Measurements from ENCODE around the gene GRIN3B.
"Not testable (repeated sequence)": the region's sequence is repeated elsewhere in the genome, so short reads cannot be mapped to it uniquely, and the experiment has no call there.

Gene GRIN3B

DNA sequence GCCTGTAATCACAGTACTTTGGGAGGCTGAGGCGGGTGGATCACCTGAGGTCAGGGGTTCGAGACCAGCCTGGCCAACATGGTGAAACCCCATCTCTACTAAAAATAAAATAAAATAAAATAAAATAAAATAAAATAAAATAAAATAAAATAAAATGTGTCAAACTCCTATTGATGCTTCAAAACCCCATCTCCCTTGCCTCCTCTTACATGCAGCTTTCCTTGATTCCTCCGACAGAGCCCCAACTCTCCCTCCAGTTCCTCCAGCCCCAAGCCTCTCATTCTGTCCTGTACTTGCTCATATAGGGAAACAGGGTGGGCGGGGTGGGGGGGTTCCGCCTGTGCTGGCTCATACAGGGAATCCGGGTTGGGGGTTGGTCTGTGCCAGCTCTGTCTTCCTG lies 24.9 kb downstream of the GRIN3B start:
- DNase-seq, result not testable (repeated sequence)

DNA sequence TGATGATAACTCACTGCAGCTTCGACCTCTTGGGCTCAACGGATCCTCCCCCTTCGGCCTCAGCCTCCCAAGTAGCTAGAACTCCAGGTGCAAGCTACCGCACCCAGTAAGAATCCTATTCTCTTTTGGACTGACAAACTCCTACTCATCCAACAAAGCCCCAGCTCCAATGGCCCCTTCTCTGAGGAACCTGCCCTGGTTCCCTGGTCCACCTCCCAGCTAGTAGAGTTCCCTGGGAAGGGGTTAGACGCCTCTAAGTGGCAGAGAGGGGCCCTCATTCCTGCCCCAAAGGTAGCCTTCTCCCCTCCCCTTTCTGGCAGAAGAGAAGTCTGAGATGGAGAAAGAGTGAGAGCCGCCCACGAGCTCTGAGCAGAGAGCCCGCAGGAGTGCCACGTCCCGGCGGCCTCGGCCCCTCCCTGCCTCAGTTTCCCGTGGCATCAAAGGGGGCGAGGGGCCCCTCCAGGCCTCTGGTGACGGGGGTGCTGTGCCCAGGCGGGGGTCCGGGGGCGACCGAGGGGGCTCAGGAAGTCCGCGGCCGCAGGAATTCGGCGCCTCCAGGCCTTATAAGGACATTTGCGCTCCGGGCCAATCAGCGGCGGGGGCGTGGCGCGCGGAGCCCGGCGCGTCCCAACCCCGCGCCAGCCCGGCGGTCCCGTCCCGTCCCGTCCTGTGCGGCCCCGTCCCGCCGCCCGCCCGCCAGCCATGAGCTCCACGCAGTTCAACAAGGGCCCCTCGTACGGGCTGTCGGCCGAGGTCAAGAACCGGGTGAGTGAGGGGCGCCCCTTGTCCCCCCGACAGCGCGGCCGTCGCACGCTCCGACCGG lies 26.0 kb downstream of the GRIN3B start, which contains the start of gene CNN2:
Gene CNN2 (plus strand): TSS at position 649 of the 823 bp plus-strand sequence. CDS start 54 bp downstream, at position 703.
- DNase-seq, result no peak

DNA sequence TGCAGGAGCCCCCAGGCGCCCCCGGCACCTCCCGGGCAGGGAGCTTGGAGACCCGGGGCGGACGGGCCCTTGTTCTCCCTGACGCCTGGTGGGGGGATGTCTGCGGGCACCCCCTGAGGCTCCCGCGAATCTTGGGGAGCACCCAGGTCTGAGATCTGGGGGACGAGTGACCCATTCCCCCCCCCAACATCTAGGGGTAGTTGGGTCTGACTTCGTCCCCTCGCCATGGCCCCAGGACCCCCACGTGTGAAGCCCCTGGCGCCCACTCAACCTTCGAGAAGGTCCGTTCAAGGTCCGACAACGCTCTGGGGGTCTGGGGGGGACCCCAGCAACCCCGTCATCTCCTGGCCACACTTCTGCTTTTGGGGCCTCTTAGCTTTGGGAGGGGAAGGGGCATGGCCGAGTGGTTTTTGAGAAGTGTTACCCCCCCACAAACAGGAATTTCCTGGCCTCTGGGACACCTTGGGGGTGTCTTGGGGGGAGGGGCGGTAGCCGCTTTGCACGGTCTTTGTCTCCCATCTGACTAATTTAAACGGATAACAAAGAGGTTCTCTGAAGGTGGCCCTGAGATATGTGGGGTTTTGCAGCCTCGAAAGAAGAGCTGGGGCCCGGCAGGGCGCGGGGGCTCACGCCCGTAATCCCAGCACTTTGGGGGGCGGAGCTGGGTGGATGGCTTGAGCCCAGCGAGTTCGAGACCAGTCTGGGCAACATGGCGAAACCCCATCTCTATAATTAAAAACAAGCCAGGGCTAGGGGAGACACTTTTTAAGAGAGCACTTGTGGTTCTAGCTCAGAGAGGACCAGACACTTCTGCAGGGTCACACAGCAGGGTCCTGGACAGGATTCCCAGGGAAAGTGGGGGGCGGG lies 26.8 kb downstream of the GRIN3B start:
- no peak for DNase-seq

DNA sequence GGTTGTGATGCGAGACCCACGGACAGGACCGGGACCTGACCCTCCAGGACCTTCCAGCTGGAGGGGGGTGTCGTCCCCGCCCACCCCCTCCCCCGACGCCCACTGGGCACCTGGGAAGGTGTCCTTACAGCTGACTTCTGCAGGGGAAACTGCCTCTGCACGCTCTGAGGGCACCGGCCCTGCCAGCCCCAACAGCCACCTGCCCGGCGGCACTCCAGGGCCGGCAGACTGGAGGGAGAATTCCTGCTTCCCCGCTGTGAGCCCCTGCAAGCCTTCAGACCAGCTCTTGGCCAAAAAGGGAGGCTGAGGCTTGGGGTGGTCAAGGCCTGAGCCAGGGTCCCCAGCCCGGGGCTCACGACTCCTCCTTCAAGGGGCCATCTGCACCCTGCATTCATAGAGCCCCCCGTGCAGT lies 27.4 kb downstream of the GRIN3B start:
- no peak for DNase-seq

DNA sequence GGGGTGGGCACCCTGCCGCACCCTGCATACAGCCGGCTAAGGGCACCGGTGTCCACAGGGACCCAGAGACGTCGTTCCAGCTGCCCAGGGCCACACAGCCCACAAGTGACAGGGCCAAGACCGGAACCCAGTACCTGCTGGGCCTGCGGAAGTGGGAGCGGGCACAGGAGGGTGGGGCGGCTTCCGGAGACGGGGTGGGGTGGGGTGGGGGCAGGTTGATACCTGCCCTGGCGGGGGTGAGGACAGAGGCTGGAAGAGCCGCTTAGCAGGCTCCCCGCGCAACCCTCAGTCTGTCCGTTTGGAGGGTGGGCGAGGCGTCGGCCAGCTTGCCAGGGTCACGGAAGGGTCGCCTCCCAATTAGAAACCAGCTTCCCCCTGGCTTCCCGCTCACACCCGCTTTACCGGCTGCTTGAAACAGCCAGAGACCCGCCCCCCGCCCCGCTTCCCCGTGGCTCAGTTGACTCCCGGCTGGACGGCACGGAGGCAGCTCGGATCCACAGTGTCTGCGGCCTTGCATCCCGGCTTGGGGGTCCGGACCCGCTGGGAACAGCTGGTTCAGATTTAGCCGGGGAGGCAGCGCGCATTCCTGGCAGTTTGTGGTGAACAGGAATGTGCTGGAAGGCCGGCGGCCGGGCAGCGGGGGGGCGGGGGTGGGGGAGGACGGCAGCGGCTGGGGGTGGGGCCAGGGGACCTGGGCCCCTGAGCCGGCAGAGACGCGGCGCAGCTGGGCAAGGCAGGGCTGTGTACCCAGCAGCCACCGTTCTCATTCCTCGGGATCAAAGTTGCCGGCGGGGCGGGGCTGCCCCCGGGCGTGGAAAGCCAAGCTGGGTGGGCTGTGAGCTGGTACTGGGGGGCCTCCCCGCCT lies 28.1 kb downstream of the GRIN3B start:
- peak; percentile 59 for DNase-seq

DNA sequence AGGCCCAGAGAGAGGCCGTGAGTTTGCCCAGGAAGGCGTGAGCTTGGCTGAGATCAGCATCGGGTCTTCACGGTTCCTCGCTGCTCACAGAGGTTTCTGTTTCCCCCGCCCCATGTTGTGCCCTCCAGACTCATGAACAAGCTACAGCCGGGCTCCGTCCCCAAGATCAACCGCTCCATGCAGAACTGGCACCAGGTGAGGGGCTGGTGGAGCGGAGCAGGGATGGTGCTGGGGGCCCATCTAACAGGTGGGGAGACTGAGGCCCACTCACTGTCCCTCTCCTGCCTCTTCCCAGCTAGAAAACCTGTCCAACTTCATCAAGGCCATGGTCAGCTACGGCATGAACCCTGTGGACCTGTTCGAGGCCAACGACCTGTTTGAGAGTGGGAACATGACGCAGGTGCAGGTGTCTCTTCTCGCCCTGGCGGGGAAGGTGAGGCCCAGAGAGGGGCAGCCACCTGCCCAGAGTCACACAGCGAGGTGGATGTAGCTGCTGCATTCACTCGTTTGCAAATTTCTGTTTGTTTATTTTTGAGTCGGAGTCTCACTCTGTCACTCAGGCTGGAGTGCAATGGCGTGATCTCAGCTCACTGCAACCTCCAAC lies 32.1 kb downstream of the GRIN3B start:
- DNase-seq, result no peak

DNA sequence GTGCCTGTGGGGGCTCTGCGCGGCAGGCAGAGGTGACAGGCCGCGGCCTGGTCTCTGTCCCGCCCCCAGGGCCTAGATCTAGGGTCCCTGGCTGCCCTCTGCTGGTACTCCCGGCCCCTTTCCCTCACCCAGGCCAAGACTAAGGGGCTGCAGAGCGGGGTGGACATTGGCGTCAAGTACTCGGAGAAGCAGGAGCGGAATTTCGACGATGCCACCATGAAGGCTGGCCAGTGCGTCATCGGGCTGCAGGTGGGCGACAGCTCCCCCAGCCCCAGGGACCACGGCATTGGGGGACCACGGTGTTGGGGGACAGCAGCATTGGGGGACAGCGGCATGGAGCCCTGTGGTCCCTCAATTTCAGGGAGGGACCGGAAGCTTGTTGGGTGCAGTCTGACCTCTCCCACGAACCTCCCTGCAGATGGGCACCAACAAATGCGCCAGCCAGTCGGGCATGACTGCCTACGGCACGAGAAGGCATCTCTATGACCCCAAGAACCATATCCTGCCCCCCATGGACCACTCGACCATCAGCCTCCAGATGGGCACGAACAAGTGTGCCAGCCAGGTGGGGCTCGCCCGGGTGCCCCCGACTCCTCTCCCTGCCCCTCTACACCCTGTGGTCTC lies 35.9 kb downstream of the GRIN3B start:
- DNase-seq, result no peak

DNA sequence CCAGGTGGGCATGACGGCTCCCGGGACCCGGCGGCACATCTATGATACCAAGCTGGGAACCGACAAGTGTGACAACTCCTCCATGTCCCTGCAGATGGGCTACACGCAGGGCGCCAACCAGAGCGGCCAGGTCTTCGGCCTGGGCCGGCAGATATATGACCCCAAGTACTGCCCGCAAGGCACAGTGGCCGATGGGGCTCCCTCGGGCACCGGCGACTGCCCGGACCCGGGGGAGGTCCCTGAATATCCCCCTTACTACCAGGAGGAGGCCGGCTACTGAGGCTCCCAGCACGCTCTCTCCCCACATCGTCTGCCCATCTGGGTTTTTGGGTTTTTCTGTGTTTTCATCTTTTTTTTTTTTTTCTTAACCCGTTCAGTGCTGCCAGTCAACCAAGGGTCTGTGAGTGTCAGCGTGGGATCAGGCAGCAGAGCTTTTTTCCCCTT lies 37.4 kb downstream of the GRIN3B start:
- no peak for DNase-seq

DNA sequence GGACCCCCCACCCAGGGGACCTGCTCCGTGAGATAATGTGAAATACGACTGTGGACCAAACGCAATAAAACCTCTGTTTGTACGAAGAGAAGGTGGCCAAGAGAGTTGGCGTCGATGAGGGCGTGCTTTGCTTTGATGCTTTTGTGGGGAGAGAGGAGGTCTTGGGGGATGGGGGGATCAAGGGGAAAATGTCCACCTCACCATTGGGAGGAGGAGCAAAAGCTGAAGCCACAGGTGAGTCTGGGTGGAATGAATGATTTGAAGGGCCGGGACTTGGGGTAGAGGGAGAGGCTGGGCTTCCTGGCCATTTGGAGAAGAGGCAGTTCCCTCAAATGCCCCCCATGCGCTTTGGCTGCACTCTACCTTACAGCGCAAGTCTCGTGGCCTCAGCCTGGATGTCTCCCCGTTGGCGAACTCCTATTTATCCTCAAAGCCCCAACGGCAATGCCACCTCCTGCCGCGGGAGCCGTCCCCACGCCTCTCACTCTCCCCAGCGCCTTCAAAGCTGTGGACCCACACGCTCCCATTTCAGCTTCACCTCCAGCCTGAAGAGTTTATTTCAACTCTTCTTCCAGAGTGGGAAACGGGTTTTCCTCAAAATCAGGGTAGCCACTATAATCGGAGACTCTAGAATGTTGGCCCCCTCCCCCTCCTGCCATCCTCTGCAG lies 38.9 kb downstream of the GRIN3B start:
- DNase-seq, result no peak

DNA sequence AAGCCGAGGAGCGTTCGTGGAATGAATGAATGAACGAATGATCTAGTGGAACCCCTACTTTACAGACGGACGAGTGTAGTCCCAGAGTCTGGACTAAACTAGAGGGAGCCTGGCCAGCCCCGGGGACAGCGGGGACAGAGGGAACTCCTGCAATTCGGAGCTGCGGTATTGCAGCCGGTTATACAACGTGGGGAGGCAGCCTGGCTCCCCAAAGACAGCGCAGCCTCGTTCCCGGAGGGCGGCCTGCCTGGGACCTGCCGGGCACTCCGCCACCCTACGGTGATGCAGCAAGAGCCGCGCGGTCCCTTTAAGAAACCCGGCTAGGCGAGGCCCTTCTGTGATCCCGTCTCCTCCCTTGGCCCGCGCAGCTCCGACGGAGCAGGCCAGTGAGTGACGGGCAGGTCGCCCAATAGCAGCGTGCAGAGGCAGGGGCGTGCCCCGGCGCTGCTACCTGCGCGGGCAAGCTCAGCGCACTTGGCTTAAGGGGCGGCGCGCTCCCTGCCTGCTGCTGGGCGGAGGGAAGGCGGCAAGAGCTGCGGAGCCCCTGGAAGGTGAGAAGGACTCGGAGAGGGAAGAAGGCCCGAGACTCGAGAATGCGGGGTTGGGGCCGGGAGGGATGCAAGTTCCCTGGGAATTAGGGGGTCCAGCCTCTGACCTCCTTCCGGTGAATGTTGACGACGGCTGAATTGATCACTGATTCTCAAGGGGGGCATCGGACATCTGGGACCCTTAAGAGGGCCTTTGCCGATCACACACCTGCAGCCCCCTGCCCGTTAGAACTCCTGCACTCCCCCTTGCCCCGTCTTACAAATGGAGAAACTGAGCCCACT lies 39.6 kb downstream of the GRIN3B start, which contains the start of gene ABCA7:
Gene ABCA7 (plus strand): TSS at position 462 of the 830 bp plus-strand sequence. CDS start 1,255 bp downstream, outside the sequence.
- DNase-seq, result peak; percentile 96

DNA sequence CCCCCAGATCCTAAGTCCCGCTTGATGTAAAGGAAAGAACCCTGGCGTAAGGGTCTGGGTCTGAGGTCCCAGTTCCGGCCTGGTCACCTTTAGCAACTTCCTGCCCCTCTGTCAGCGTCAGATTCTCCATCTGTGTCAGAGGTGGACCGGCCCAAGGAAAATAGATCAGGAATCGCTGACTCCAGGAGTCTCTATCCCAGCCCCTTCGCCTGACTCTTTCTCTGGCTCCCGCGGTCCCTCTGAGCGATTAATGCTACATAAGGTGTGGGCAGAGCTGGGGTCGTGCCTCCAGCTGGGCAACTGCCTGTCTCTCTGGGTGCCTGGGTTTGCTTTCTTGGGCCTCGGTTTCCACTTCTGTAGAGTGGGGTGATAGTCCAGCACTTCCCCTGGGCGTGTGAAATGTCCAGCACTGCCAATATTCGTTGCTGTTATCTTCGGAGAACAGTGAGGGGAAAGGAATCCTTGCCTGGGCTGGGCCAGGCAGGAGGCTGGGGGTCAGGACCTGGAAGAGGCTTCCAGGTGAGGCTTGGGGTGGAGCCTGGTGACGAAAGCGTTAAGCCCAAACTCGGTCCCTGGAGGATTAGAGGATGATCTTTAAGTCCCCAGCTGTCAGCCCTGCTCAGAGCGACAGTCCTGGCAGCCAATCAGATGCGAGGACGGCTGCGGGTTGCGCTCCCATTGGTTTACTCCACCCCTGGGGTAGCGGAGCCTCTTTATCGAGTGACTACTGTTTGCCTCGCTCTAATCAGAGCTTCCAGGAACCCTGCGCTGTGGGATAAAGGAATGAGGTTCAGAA lies 40.5 kb downstream of the GRIN3B start:
- DNase-seq, result peak; percentile 84

DNA sequence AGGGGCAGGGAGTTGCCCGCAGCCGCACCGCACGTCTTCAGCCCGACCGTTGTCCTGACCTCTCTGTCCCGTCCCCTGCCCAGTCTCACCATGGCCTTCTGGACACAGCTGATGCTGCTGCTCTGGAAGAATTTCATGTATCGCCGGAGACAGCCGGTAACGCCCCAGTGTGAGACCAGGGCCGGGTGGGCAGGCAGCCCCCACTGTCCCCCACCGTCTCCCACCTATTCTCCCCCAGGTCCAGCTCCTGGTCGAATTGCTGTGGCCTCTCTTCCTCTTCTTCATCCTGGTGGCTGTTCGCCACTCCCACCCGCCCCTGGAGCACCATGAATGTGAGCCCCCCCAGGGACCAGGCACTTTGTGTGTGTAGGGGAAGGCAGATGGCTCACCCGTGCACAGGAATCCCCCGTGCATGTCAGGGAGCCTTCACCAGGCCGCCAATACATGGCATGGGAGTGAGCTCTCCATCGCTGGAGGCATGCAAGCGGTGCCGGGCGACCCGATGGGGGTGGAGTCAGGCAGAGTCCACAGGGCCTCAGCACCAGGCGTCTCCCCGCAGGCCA lies 41.1 kb downstream of the GRIN3B start:
- no peak for DNase-seq

DNA sequence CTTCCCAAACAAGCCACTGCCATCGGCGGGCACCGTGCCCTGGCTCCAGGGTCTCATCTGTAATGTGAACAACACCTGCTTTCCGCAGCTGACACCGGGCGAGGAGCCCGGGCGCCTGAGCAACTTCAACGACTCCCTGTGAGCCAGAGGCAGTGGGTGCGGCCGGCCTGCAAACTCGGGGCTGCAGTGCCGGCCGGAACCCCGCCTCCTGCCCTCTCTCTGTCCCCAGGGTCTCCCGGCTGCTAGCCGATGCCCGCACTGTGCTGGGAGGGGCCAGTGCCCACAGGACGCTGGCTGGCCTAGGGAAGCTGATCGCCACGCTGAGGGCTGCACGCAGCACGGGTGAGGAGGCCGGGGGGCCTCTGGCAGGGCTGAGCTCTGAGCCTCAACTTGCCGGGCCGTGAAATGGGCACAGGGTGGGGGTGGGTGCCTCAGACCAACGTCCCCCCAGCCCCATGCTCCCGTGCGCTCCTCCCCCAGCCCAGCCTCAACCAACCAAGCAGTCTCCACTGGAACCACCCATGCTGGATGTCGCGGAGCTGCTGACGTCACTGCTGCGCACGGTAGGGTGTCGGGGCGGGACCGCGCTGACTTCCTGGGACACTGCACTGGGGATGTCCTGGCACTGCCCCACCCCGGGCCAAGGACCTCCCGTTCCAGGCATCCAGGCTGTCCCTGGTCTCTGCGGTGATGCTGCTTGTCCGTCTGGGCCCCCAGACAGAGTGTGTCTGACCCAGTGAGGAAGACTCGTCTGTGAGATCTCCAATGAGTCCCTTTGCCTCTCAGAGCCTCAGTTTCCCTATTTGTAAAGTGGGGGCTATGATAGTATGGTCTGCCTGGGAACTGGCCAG lies 41.8 kb downstream of the GRIN3B start:
- no peak for DNase-seq

DNA sequence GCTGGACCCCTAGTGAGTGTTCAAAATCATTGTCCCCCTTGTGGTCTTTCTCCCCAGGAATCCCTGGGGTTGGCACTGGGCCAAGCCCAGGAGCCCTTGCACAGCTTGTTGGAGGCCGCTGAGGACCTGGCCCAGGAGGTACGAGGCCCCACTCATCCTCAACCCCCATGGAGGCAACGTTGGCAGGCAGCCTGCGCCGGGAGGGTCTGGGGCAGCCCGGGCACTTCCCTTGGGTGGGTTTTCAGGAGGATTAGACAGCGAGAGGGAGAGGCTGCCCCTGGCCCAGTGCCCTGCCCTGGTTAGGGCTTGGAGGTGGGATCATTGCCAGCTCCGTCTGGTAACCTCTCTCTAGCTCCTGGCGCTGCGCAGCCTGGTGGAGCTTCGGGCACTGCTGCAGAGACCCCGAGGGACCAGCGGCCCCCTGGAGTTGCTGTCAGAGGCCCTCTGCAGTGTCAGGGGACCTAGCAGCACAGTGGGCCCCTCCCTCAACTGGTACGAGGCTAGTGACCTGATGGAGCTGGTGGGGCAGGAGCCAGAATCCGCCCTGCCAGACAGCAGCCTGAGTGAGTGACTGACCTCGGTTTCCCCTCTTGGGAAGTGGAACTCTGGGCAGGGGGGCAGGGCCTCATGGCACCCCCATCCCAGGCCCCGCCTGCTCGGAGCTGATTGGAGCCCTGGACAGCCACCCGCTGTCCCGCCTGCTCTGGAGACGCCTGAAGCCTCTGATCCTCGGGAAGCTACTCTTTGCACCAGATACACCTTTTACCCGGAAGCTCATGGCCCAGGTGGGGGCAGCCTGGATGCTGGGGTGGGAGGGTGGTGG lies 42.7 kb downstream of the GRIN3B start:
- no peak for DNase-seq

DNA sequence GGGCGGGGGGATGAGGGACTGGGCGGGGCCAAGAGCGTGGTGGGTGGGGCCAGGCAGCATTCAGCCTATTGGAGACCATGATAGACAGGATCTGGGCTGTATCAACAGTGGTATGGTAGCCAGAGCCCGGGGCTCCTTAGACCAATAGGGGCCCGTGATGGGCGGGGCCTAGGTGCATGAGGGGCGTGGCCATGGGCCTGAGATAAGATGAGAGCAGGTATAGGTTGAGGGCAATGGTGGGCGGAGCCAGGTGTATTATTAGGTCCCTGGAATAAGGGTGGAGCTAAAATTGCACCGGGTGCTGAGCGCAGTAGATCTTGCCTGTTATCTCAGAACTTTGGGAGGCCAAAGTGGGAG lies 45.0 kb downstream of the GRIN3B start:
- peak; percentile 90 for DNase-seq

DNA sequence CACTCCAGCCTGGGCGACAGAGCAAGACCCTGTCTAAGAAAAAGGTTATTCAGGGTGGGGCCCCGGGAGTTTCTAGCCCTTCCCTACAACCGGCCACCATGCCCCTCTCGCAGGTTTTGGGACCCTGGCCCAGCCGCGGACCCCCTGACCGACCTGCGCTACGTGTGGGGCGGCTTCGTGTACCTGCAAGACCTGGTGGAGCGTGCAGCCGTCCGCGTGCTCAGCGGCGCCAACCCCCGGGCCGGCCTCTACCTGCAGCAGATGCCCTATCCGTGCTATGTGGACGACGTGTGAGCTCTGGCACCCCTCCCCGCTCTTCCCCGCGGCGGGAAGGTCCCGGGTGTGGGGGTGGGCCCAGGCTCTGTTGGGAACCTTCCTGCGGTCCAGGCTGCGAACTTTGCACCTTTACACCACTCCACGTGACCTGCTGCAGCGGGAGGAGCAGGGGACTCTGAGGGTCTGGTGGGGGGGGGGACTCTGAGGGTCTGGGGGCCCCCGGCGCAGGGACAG lies 46.0 kb downstream of the GRIN3B start:
- DNase-seq, result no peak

All from NCI-H1048 (cell line).